Fibroblast of pulmonary artery (primary cell): ENCODE results near the gene CNTFR.
A peak's percentile ranks its signal among the peaks of the same experiment; 100 is the strongest.

ENCODE experiments used
- DNase-seq: peaks from one replicate; pipeline ENCODE4 v3.0.0-alpha.2; 2010; ENCODE audit warnings: low read depth
- H3K4me3 ChIP-seq: replicated peaks from 2 replicates; pipeline ENCODE4 v1.5.1; 2011; ENCODE audit warnings: low read depth, mild to moderate bottlenecking, control low read depth, low read length, moderate library complexity
- CTCF ChIP-seq: IDR thresholded peaks from 2 replicates; pipeline ENCODE4 v1.5.1; 2011; ENCODE audit warnings: mild to moderate bottlenecking, control low read depth, low read length, inconsistent platforms; ENCODE audit errors: missing control alignments

The CNTFR gene

DNA sequence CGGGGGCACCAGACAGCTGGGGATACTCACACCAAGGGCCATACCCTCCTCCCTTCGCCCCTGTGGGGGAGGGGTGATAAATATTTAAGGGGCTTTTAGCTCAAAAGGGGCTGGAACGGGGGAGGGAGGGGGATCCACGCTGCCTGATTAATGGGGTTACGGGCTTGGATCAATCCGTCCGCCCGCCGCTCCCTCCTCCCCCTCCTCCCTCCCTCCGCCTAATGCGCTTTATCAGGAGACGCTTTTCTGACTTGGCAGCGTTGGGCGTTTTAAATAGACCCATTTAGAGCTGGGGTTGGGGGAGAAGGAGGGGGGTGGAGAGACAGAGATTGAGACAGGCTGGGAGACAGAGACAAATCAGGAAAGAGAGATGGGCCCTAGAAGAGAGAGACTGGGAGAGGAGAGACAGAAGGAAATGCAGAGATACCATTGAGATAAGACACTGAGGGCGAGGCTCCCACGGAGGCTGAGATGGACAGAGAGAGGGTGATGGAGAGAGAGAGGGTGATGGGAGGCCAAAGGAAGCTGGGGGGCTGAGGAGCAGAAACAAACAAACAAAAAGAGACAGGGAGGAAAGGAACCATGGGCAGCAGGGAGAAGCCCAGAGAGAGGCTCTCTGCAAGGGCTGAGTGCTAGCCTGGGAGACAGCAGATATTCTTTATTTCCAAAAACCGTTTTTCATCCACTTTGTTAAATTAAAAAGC, 10.3 kb downstream of the CNTFR start:
- no peak overlapping the region for H3K4me3 ChIP-seq
- no peak for TF ChIP-seq CTCF

DNA sequence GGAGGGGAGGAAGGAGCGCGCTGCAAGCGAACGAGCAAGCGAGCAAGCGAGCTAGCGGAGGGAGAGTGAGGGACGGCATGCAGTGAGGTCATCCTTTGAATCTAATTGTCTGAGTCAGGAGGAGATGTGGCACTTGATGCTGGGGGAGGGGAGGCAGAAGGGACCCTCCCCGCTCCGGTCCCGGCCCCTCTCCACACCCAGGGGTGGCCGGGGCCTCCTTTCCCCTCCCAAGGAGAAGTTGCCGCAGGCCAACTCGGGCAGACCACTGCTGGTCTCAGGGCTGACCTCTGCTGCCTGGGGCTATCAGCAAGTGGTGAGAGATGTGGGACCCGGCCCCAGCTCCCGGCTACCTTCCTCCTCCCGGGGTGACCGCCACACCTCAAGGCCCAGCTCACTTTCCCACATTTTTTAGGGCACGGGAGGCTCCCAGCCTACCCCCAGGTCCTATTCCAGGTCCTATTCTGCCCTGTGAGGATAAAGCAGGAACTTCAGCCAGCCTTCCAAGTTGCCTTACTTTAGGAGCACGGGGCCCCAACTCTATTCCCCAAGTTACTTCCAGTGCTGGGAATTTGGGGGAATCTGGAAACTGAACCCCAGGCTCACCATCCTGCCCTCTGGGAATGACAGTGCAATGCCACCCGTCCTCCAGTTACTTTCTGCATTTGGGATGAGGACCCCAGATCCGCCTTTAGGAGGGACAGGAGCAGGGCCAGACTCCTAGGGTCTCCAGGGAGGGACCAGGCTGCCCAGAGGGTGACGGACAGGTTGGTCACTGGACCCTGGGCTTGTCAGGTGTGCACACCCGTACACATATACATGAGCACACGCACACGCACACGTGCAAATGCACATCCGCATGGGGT, 11.1 kb downstream of the CNTFR start:
- DNase-seq, result peak; percentile 49
- no peak overlapping the region for H3K4me3 ChIP-seq

More for the DNA sequence above, 10.3 kb downstream of the CNTFR start:
- no peak for DNase-seq

GRCh38 chr9:34577400-34578240, 11.9 kb downstream of the CNTFR start:
- DNase-seq, result no peak
- TF ChIP-seq CTCF, result no peak
- no peak overlapping the region for H3K4me3 ChIP-seq

More for the DNA sequence above, 11.1 kb downstream of the CNTFR start:
- no peak for TF ChIP-seq CTCF

DNA sequence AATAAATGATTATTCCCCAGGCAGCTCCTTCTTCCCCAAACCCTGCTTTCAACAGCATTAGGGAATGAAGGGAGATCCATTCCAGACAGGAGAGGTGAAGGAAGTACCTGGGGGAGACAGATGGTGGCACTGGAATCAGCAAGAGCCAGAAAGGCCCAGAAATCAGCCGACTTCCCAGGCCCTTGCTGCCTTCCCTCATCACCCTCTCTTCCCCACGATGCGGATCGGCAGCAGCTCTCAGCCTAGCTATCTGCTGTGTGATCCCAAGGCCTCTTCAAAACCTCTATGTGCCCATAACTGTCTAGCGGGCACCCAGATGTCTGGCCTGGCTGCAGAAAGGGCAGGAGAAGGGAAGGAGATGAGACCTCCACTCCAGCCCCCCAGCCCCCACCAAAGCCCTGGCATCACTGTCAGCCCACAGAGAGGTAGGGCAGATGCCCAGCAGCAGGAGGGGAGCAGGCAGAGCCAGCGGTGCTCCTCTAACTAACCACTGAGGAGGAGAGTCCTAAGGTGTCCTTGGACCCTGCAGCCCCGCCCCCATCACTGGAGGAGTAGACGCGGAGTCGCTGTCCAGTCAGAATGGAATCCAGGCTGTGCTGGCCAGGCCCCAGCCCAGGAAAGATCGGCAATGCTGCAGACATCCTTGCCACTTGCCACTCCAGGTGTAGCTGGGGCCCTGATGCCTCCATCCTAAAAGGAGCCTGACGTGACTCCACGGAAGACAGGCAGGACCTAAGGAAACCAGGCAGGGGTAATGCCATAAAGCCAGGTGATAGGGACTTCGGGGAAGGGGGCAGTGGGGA, 12.7 kb downstream of the CNTFR start:
- no peak overlapping the region for H3K4me3 ChIP-seq
- DNase-seq, result no peak
- TF ChIP-seq CTCF, result no peak

DNA sequence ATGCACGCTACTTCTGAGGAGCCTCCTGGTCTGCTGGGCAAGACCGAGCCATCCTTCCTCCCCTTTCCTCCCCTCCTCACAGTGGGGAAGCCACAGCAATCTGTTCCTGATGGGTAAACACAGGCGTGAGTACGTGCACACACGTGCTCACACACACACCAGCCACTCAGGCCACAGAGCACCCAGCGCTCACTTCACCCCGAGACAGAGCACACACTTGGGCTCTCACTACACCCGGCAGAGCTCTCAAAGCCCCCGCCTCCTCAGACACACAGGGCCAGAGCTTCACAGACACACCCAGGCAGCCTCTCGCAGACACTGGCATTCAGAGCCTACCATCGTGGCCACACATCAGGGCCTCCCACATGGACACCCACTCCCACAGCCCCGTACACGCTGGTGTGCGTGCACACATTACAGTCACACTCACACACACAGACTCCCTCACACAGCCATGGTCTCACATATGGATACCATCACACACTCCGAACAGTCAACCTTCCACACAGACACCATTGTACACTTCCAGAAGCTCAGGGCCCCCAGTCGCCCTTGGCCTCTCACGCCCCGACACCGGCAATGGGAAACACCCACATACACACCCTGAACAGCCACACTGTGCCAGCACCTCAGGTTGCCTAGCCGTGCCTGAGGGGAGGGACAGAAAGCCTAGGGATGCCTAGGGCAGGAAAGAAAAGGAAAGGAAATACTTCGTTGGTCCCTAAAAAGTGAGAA, 13.5 kb downstream of the CNTFR start:
- no peak overlapping the region for H3K4me3 ChIP-seq
- no peak for TF ChIP-seq CTCF
- no peak for DNase-seq

DNA sequence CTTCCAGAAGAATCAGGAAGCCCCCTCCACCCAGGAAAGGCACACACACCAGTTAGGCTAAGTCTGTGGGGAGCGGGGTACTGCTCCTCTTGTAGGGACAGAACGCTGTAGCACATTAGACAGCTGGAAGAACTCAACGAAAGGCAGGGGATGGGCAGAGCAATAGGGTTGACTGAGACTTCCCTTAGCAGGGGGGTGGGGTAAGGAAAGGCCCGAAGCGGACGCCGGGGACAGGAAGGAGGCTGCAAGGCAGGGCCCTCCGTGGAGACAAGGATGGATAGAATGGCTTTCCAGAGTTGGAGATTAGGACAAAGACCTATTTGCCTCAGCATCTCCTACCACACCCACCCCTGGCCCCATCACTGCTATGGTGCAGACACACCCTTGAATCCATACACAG, 14.3 kb downstream of the CNTFR start:
- no peak for DNase-seq
- no peak overlapping the region for H3K4me3 ChIP-seq
- no peak for TF ChIP-seq CTCF
